Measurements from ENCODE around the gene SLC12A3. TPM values are rescaled to one million over a fixed set of nuclear protein-coding genes. Genes with fewer than 3 reads are reported as not detected.
A peak's percentile ranks its signal among the peaks of the same experiment; 100 is the strongest.

Gene SLC12A3
- total and polyA plus RNA-seq, 2 donors (not counting 1 experiment from before 2014, with no cell fraction given): not detected

- no peaks in the 10 kb centered on the region for H3K27me3 ChIP-seq (ENCODE audit: control insufficient read depth, insufficient read depth, low read length)
- peaks cover under 1% of the 10 kb centered on the region for H3K4me1 ChIP-seq (ENCODE audit: control insufficient read depth, extremely low read depth, insufficient read depth, low read length)
- H2AFZ ChIP-seq (ENCODE audit: low read length): no peak overlapping the region
- H3K9ac ChIP-seq (ENCODE audit: insufficient read depth, low read length): no peak overlapping the region
- TF ChIP-seq CTCF (conservative IDR thresholded peaks at IDR 0.05 in 1 of 2, IDR thresholded peaks at IDR 0.05 in 1 of 2; ENCODE audit: low read depth in 1 of 2, low read length in 2 of 2) (no peak), EZH2 (IDR thresholded peaks at IDR 0.05; ENCODE audit: low read length, missing control alignments) (no peak)
- H3K9me3 ChIP-seq (ENCODE audit: control insufficient read depth, insufficient read depth, low read depth, low read length): no peaks in the 10 kb centered on the region
- H3K4me2 ChIP-seq (ENCODE audit: extremely low read depth, insufficient read depth, low read length): no peak overlapping the region
- H4K20me1 ChIP-seq (ENCODE audit: control insufficient read depth, extremely low read depth, insufficient read depth, low read length): no peaks in the 10 kb centered on the region
- DNase-seq (ENCODE audit: low read depth in 2 of 2): no peak
- no peaks in the 10 kb centered on the region for H3K79me2 ChIP-seq (ENCODE audit: control insufficient read depth, insufficient read depth, low read length)
- H3K27ac ChIP-seq (ENCODE audit: insufficient read depth, low read length): no peak overlapping the region
- no peak overlapping the region for H3K4me3 ChIP-seq (replicated peaks in 1 of 4; ENCODE audit: control extremely low read depth in 1 of 4, insufficient read depth in 1 of 4, low read depth in 3 of 4, low read length in 4 of 4)
- H3K36me3 ChIP-seq (ENCODE audit: control insufficient read depth, insufficient read depth, low read length): peaks cover 3% of the 10 kb centered on the region
These were observed 85.0 kb downstream of the SLC12A3 start for GRCh38 chr16:56950051-56950450.

- no peak for DNase-seq (ENCODE audit: low read depth in 2 of 2)
- Histone ChIP-seq H3K36me3 (ENCODE audit: control insufficient read depth, insufficient read depth, low read length) (peaks cover under 1% of the 10 kb centered on the region), H3K9me3 (ENCODE audit: control insufficient read depth, insufficient read depth, low read depth, low read length) (no peaks in the 10 kb centered on the region), H3K27me3 (ENCODE audit: control insufficient read depth, insufficient read depth, low read length) (no peaks in the 10 kb centered on the region), H3K4me1 (ENCODE audit: control insufficient read depth, extremely low read depth, insufficient read depth, low read length) (no peaks in the 10 kb centered on the region), H4K20me1 (ENCODE audit: control insufficient read depth, extremely low read depth, insufficient read depth, low read length) (no peaks in the 10 kb centered on the region), H3K9ac (ENCODE audit: insufficient read depth, low read length) (no peak overlapping the region), H3K79me2 (ENCODE audit: control insufficient read depth, insufficient read depth, low read length) (no peaks in the 10 kb centered on the region), H3K27ac (ENCODE audit: insufficient read depth, low read length) (no peak overlapping the region), H3K4me2 (ENCODE audit: extremely low read depth, insufficient read depth, low read length) (no peak overlapping the region), H3K4me3 (replicated peaks in 1 of 4; ENCODE audit: control extremely low read depth in 1 of 4, insufficient read depth in 1 of 4, low read depth in 3 of 4, low read length in 4 of 4) (no peak overlapping the region), H2AFZ (ENCODE audit: low read length) (no peak overlapping the region)
- no peak for TF ChIP-seq CTCF (conservative IDR thresholded peaks at IDR 0.05 in 1 of 2, IDR thresholded peaks at IDR 0.05 in 1 of 2; ENCODE audit: low read depth in 1 of 2, low read length in 2 of 2)
- no peak for TF ChIP-seq EZH2 (IDR thresholded peaks at IDR 0.05; ENCODE audit: low read length, missing control alignments)
These were observed 85.4 kb downstream of the SLC12A3 start for GRCh38 chr16:56950455-56950854.

- Histone ChIP-seq H3K9ac (ENCODE audit: insufficient read depth, low read length) (no peak overlapping the region), H3K9me3 (ENCODE audit: control insufficient read depth, insufficient read depth, low read depth, low read length) (no peaks in the 10 kb centered on the region), H3K4me2 (ENCODE audit: extremely low read depth, insufficient read depth, low read length) (no peak overlapping the region), H4K20me1 (ENCODE audit: control insufficient read depth, extremely low read depth, insufficient read depth, low read length) (no peaks in the 10 kb centered on the region), H3K4me1 (ENCODE audit: control insufficient read depth, extremely low read depth, insufficient read depth, low read length) (no peaks in the 10 kb centered on the region), H3K27me3 (ENCODE audit: control insufficient read depth, insufficient read depth, low read length) (no peaks in the 10 kb centered on the region), H3K4me3 (replicated peaks in 1 of 4; ENCODE audit: control extremely low read depth in 1 of 4, insufficient read depth in 1 of 4, low read depth in 3 of 4, low read length in 4 of 4) (no peak overlapping the region), H3K79me2 (ENCODE audit: control insufficient read depth, insufficient read depth, low read length) (no peaks in the 10 kb centered on the region), H3K27ac (ENCODE audit: insufficient read depth, low read length) (no peak overlapping the region), H3K36me3 (ENCODE audit: control insufficient read depth, insufficient read depth, low read length) (no peaks in the 10 kb centered on the region), H2AFZ (ENCODE audit: low read length) (no peak overlapping the region)
- TF ChIP-seq CTCF (conservative IDR thresholded peaks at IDR 0.05 in 1 of 2, IDR thresholded peaks at IDR 0.05 in 1 of 2; ENCODE audit: low read depth in 1 of 2, low read length in 2 of 2): peak; percentile 54 to 77
- TF ChIP-seq EZH2 (IDR thresholded peaks at IDR 0.05; ENCODE audit: low read length, missing control alignments): no peak
- peak in 1 of 2 donors; percentile 32 for DNase-seq (ENCODE audit: low read depth in 2 of 2)
These were observed 86.1 kb downstream of the SLC12A3 start for GRCh38 chr16:56950881-56951771.

Measured in fibroblast of lung (primary cell).